SK-N-MC (cell line): ENCODE data around the gene SAMD14.

Experiments
- EZH2 ChIP-seq: fragments of 200-600 bp; sonication (generic); IDR thresholded peaks from one replicate; pipeline ENCODE4 v1.6.1; 2017; ENCODE audit warnings: antibody characterized with exemption
- POLR2AphosphoS5 ChIP-seq: IDR thresholded peaks from 2 replicates; pipeline ENCODE4 v1.6.1; 2012; ENCODE audit warnings: mild to moderate bottlenecking, low read depth, low read length, borderline replicate concordance

GRCh38 chr17:50081757-50082156 lies 48.2 kb downstream of the SAMD14 start:
- TF ChIP-seq POLR2AphosphoS5 (no peak), EZH2 (no peak)
